AG10803 (cell line): Measurements from ENCODE around the gene CHAC2.

Source experiments
- DNase-seq: peaks from one replicate; pipeline ENCODE4 v3.0.0; 2010; ENCODE audit warnings: low read depth
- H3K4me3 ChIP-seq: 2 replicates; pipeline ENCODE4 v1.5.1; 2011; ENCODE audit warnings: mild to moderate bottlenecking, low read length, control low read depth
- CTCF ChIP-seq: conservative IDR thresholded peaks from 2 replicates; pipeline ENCODE4 v1.5.1; 2011; ENCODE audit warnings: mild to moderate bottlenecking, low read length, control low read depth, inconsistent platforms

CHAC2 gene

GRCh38 chr2:53778536-53779162 lies 11.0 kb downstream of the CHAC2 start:
- no peak overlapping the region for H3K4me3 ChIP-seq
- no peak for DNase-seq
- TF ChIP-seq CTCF, result no peak

- DNase-seq, result no peak
- TF ChIP-seq CTCF, result no peak
Observed at GRCh38 chr2:53780056-53780455, 12.5 kb downstream of the CHAC2 start.

GRCh38 chr2:53782676-53783075 lies 15.1 kb downstream of the CHAC2 start:
- no peak for DNase-seq
- H3K4me3 ChIP-seq, result no peak overlapping the region
- TF ChIP-seq CTCF, result no peak

More at GRCh38 chr2:53780056-53780455, 12.5 kb downstream of the CHAC2 start:
- no peak overlapping the region for H3K4me3 ChIP-seq

- peak; percentile 61 for DNase-seq
- no peak overlapping the region for H3K4me3 ChIP-seq
- TF ChIP-seq CTCF, result no peak
Observed at GRCh38 chr2:53784436-53784835, 16.8 kb downstream of the CHAC2 start.

GRCh38 chr2:53785366-53785765 lies 17.8 kb downstream of the CHAC2 start:
- no peak for TF ChIP-seq CTCF
- no peak for DNase-seq

GRCh38 chr2:53786352-53786704 lies 18.7 kb downstream of the CHAC2 start:
- H3K4me3 ChIP-seq, result peak overlapping the region; percentile 96
- DNase-seq, result peak; percentile 43
- TF ChIP-seq CTCF, result no peak

More at GRCh38 chr2:53785366-53785765, 17.8 kb downstream of the CHAC2 start:
- H3K4me3 ChIP-seq, result peak overlapping the region; percentile 96

GRCh38 chr2:53786705-53787613 lies 19.4 kb downstream of the CHAC2 start, which contains the start of the genes ASB3 and ERLEC1:
TSS of gene ASB3 (minus strand) at chr2:53786953. CDS start at chr2:53765572, 21,381 bp downstream.
TSS of gene ERLEC1 (plus strand) at chr2:53787044. CDS start at chr2:53787211, 167 bp downstream.
- TF ChIP-seq CTCF, result no peak
- DNase-seq, result peak; percentile 83
- H3K4me3 ChIP-seq, result peak within 1 kb of the TSS; percentile 96
